ENCODE data around the gene SLC28A2.
A peak's percentile ranks its signal among the peaks of the same experiment; 100 is the strongest.
"Not testable (repeated sequence)": the region's sequence is repeated elsewhere in the genome, so short reads cannot be mapped to it uniquely, and the experiment has no call there.

Gene SLC28A2

DNA sequence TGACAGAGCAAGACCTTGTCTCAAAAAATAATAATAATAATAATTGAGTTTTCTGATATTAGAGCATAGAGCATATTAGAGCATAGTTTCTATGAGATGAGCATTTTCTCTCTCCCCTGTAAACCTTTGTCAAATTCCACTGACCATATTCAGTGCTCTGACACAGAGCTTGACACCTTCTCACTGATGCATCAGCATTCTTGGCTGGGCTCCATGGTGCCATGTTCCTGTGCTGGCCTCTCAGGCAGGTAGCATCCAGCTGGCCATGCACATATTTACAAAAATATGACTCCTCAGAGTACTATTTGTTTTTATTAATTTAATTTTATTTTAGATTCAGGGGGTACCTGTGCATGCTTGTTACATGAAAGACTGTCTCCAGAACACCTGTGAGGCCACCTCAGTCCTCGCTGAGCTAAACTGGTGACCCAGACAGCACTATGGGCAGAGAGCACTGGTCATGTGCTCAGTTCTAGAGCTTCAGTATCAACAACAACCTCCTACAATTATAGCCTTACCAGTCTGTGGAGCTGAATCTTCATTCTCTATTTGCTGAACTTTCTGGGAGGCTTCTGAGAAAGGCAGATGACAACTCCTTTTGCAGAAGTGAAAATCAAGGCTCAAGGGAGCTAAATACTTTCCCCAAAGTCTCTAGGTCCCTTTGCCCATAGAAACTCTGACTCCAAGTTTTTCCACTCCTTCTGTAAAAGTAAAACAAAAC, 21.6 kb upstream of the SLC28A2 start:
- H4K20me1 ChIP-seq: no peaks in the 10 kb centered on the region
- no peaks in the 10 kb centered on the region for H3K36me3 ChIP-seq
- TF ChIP-seq Cebpa-rat (IDR thresholded peaks at IDR 0.05): no peak
- peak overlapping the region in 1 of 11 experiments; percentile 31; a peak in 1 of 22 replicates for H3K4me2 ChIP-seq
- H3K27ac ChIP-seq: no peak overlapping the region; a peak in 1 of 22 replicates
- peaks cover 0 to 5% (median 0%) of the 10 kb centered on the region in 10 experiments; a peak in 2 of 20 replicates for H3K4me1 ChIP-seq
- no peaks in the 10 kb centered on the region for H3K27me3 ChIP-seq
- H3K9me3 ChIP-seq (replicated peaks in 1 of 11): peaks cover 29 to 36% (median 29%) of the 10 kb centered on the region in 11 experiments
- H3K9ac ChIP-seq: no peak overlapping the region
- no peak overlapping the region for H3K4me3 ChIP-seq

DNA sequence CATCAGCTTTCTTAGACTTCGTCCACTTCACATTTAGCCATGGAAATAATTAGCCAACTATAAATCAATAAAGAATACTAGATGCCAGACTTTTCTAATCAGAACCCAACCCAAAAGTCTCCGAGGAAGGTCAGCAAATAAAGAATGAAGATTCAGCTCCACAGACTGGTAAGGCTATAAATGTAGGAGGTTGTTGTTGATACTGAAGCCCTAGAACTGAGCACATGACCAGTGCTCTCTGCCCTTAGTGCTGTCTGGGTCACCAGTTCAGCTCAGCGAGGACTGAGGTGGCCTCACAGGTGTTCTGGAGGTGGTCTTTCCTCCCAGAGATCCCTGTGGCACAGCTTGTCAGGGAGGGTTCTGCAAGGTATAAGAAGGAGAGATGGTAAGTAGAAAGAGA, 20.9 kb upstream of the SLC28A2 start:
- Histone ChIP-seq H3K36me3 (no peaks in the 10 kb centered on the region), H3K27me3 (no peaks in the 10 kb centered on the region), H4K20me1 (no peaks in the 10 kb centered on the region), H3K9me3 (replicated peaks in 1 of 11) (peaks cover 36 to 43% (median 37%) of the 10 kb centered on the region in 11 experiments), H3K4me3 (no peak overlapping the region), H3K4me1 (peaks cover 0 to 5% (median 0%) of the 10 kb centered on the region in 10 experiments; a peak in 2 of 20 replicates), H3K9ac (no peak overlapping the region), H3K27ac (peak overlapping the region in 1 of 11 experiments; percentile 29; a peak in 1 of 22 replicates), H3K4me2 (peak overlapping the region in 1 of 11 experiments; percentile 31; a peak in 1 of 22 replicates)
- TF ChIP-seq Cebpa-rat (IDR thresholded peaks at IDR 0.05): no peak

DNA sequence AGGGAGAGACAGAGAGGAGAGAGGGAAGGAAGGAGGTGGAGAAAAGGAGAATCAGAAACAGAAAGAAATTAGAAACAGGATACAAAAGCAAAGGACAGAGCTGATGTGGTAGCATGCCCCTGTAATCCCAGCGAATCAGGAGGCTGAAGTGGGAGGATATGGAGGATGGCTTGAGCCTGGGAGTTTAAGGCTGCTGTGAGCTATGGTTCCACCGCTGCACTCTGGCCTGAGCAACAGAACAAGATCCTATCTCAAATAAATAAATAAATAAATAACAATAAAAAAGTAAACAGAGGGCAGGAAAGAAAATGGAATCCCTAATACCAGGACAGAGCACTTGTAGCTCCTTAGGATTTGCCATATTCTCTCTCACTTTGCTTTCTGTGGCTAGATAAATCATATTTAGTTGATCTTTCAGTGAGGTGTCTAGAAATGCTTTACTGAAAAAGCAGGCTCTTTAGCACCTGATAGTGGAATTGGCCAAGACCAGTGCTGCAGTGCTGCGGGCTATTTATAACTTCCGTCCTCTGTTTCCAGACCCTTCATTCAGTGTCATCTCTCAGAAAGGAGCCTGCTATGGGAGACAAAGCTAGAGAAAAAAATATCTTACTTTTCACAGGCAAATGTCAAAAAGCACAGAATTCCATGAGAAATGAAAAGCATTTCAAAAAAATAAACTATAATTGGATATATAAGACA, 20.0 kb upstream of the SLC28A2 start:
- H3K9me3 ChIP-seq (replicated peaks in 1 of 11): peaks cover 44 to 52% (median 46%) of the 10 kb centered on the region in 11 experiments
- no peak overlapping the region for H3K4me3 ChIP-seq
- no peaks in the 10 kb centered on the region for H4K20me1 ChIP-seq
- H3K4me2 ChIP-seq: no peak overlapping the region
- H3K9ac ChIP-seq: no peak overlapping the region
- H3K36me3 ChIP-seq: no peaks in the 10 kb centered on the region
- no peak overlapping the region for H3K27ac ChIP-seq
- no peaks in the 10 kb centered on the region for H3K27me3 ChIP-seq
- TF ChIP-seq Cebpa-rat (IDR thresholded peaks at IDR 0.05): no peak
- peaks cover 0 to 5% (median 0%) of the 10 kb centered on the region in 10 experiments; a peak in 2 of 20 replicates for H3K4me1 ChIP-seq

DNA sequence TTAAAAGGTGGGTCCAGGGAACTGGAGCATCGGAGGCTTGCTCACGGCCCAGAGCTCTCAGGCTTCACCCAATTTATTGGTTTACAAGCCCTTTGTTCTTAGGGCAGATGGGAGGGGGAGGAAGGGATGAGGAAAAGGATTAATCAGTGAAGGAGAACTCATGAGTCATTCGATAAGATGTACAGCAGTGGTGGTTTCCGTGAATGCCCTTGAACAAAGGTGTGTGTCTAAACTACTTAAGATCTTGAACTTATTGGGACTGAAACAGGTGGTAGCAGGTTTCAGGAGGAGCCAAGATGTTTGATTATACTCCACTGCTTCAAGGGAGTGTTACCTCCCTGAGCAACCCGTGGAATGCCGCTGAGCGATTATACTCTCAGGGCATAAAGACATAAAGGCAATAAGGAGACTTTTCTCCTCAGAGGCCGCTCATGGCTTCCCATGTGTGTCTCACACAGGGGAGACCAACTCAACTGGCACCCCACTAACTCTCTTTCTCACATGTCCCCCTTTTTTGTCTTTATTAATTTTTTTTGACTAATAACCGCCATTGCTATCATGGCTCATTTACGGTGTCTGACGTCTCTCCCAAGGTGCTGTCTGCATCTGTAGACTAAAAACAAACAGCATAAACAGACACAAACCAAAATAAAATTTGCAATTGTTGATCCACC, 17.3 kb upstream of the SLC28A2 start:
- no peaks in the 10 kb centered on the region for H3K27me3 ChIP-seq
- H3K9me3 ChIP-seq (replicated peaks in 1 of 11): peaks cover 62 to 78% (median 72%) of the 10 kb centered on the region in 11 experiments
- no peaks in the 10 kb centered on the region for H3K36me3 ChIP-seq
- peaks cover 0 to 5% (median 0%) of the 10 kb centered on the region in 10 experiments; a peak in 2 of 20 replicates for H3K4me1 ChIP-seq
- no peaks in the 10 kb centered on the region for H4K20me1 ChIP-seq
- no peak overlapping the region for H3K4me2 ChIP-seq
- H3K9ac ChIP-seq: no peak overlapping the region
- H3K4me3 ChIP-seq: no peak overlapping the region; a peak in 1 of 20 replicates
- no peak for TF ChIP-seq Cebpa-rat (IDR thresholded peaks at IDR 0.05)
- no peak overlapping the region for H3K27ac ChIP-seq

DNA sequence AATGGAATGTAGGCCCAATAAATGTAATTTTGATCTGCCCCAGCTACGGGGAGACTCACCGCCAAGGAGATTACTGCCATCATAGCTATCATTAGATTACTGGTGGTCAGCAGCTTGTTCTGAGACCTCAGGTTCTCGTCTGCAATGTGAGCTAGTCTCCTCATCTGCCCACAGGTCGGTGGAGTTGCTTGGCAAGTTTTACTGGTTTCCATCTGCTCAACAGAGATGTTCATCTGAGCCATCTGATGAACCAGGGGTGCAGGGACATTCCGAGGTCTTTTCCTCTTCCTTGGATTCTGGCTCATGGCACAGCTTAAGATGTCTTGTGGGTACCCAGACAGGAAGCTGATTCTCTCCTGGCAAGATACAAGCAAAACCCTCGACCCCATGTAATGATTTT, 15.2 kb upstream of the SLC28A2 start:
- H3K4me3 ChIP-seq, H3K9ac ChIP-seq, H3K36me3 ChIP-seq, H3K27me3 ChIP-seq, H3K4me1 ChIP-seq, H4K20me1 ChIP-seq, H3K4me2 ChIP-seq, H3K27ac ChIP-seq: not testable (repeated sequence)
- H3K9me3 ChIP-seq (replicated peaks in 1 of 11): peaks cover 84 to 100% (median 93%) of the 10 kb centered on the region in 11 experiments

DNA sequence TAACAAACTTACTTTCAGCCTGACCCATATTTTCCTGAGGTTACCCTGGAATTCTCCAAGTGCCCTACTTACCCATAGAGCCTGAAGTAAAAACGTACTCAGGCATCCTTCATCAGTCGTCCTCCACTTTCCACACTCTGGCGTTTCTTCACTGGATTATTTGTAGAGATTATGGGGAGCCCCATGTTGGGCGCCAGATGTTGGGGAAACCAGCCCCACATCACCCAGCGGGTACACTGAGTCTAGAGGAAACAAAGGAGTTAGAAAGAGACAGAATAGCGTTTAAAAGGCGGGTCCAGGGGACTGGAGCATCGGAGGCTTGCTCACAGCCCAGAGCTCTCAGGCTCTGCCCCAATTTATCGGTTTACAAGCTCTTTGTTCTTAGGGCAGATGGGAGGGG, 9.7 kb upstream of the SLC28A2 start:
- peaks cover 0 to 11% (median 0%) of the 10 kb centered on the region in 11 experiments; a peak in 1 of 22 replicates for H3K36me3 ChIP-seq
- H3K4me2 ChIP-seq: no peak overlapping the region
- no peak overlapping the region for H3K9ac ChIP-seq
- no peaks in the 10 kb centered on the region for H4K20me1 ChIP-seq
- H3K4me3 ChIP-seq: peak overlapping the region in 3 of 10 experiments; percentile 5 to 29 (median 9); a peak in 3 of 20 replicates
- no peak for TF ChIP-seq Cebpa-rat (IDR thresholded peaks at IDR 0.05)
- H3K27ac ChIP-seq: no peak overlapping the region
- no peaks in the 10 kb centered on the region for H3K4me1 ChIP-seq
- no peaks in the 10 kb centered on the region for H3K27me3 ChIP-seq
- H3K9me3 ChIP-seq (replicated peaks in 1 of 11): peaks cover 86 to 100% (median 97%) of the 10 kb centered on the region in 11 experiments

DNA sequence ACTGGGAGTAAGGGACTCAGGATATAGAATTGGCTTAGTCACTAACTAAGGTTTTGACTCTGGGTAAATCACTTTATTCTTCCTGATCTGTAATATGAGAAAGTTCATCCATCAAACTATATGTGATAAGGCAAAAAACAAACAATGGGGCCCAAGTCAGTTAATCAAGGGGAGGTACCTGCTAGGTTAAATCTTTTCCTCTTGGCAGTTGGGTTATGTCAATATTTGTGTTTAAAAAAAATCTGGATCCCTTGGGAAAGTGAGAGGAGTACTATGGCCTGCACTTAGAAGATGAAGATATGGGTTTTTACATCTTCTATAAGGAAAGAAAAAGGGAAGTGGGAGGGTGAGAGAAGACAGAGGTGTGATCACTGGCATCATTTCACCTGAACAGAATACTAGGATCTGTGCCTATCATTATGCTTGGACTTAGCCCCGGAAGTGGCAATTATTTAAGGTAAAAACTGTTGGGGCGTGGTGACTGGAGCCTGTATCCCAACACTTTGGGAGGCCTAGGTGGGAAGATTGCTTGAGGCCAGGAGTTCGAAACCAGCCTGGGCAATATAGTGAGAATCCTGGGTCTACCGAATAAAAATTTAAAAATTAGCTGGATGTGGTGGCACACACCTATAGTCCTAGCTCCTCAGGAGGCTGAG, 2.8 kb upstream of the SLC28A2 start:
- Histone ChIP-seq H3K36me3 (0 out of 22 replicates have a peak, but pooled peaks cover 0 to 7% (median 0%) of the 10 kb centered on the region in 11 experiments), H3K4me3 (no peak overlapping the region), H3K9me3 (replicated peaks in 1 of 11) (peaks cover 26 to 60% (median 35%) of the 10 kb centered on the region in 11 experiments), H3K4me1 (no peaks in the 10 kb centered on the region), H3K4me2 (no peak overlapping the region), H3K27ac (no peak overlapping the region), H4K20me1 (no peaks in the 10 kb centered on the region), H3K27me3 (no peaks in the 10 kb centered on the region), H3K9ac (no peak overlapping the region)
- TF ChIP-seq Cebpa-rat (IDR thresholded peaks at IDR 0.05): no peak

DNA sequence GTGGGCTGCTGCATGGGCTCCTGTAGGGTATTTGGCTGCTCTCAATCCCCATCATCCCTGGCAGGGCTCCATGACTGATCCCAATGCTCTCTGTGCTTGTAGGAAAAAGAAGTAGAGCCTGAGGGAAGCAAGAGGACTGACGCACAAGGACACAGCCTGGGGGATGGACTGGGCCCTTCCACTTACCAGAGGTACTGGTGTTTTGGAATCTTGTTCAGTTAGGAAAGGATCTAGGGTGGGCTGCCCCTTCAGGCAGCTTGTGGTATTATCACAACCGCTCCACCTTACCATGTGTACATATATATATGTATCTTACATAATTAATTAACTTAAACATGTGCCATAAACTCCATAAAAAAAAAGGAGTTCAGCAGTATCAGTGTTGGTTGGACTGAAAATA, 1.3 kb downstream of the SLC28A2 start:
- H3K4me1 ChIP-seq: no peaks in the 10 kb centered on the region
- no peak overlapping the region for H3K4me3 ChIP-seq
- no peak overlapping the region for H3K9ac ChIP-seq
- TF ChIP-seq Cebpa-rat (IDR thresholded peaks at IDR 0.05): no peak
- peaks cover 0 to 19% (median under 1%) of the 10 kb centered on the region in 11 experiments; a peak in 7 of 22 replicates for H3K9me3 ChIP-seq (replicated peaks in 1 of 11)
- no peak overlapping the region for H3K27ac ChIP-seq
- no peaks in the 10 kb centered on the region for H3K36me3 ChIP-seq
- H3K4me2 ChIP-seq: no peak overlapping the region
- no peaks in the 10 kb centered on the region for H4K20me1 ChIP-seq
- H3K27me3 ChIP-seq: no peaks in the 10 kb centered on the region

DNA sequence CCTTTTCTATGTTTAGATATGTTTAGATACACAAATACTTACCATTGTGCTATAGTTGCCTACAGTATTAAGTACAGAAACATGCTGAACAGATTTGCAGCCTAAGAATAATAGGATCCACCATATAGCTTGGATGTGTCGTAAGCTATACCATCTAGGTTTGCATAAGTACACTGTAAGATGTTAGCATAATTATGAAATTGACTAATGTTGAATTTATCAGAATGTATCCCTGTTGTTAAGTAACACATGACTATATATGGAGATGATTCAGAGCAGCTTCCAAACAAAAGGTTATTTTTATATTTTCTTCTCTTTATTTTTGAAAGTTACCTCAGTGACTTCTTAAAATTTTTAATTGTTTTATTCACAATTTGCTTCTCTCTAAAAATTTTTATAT, 2.4 kb downstream of the SLC28A2 start:
- H3K27ac ChIP-seq: no peak overlapping the region
- no peak for TF ChIP-seq Cebpa-rat (IDR thresholded peaks at IDR 0.05)

DNA sequence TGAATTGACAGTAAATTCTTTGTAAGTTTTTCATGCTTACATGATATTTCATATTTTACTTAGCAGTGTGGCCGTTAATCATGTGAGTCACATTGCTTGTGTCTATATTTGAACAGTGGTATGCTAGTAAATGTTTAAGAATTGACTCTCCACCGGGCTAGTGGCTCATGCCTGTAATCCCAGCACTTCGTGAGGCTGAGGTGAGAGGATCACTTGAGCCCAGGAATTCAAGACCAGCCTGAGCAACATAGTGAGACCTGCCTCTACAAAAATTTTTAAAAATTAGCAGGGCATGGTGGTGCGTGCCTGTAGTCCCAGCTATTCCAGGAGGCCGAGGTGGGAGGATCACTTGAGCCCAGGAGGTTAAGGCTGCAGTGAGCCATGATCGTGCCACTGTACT, 2.8 kb downstream of the SLC28A2 start:
- not testable (repeated sequence) for H4K20me1 ChIP-seq, H3K9ac ChIP-seq, H3K27me3 ChIP-seq, H3K4me1 ChIP-seq, H3K4me3 ChIP-seq, H3K27ac ChIP-seq, H3K36me3 ChIP-seq, H3K4me2 ChIP-seq
- peaks cover 0 to 23% (median 0%) of the 10 kb centered on the region in 11 experiments; a peak in 4 of 22 replicates for H3K9me3 ChIP-seq (replicated peaks in 1 of 11)

More for the DNA sequence above, 2.4 kb downstream of the SLC28A2 start:
- Histone ChIP-seq H3K9ac (no peak overlapping the region), H3K36me3 (no peaks in the 10 kb centered on the region), H3K4me3 (no peak overlapping the region), H4K20me1 (no peaks in the 10 kb centered on the region), H3K9me3 (replicated peaks in 1 of 11) (peaks cover 0 to 23% (median 0%) of the 10 kb centered on the region in 11 experiments; a peak in 4 of 22 replicates), H3K4me1 (no peaks in the 10 kb centered on the region), H3K4me2 (no peak overlapping the region), H3K27me3 (no peaks in the 10 kb centered on the region)

All from BLaER1 treated with 17β-estradiol and CSF1 and Interleukin-3, amounts not matched to agents 10 nM and 100 nM (cell line).